NCI-H774 (cell line): ENCODE measurements around the gene OBP2A.
"Not testable (repeated sequence)": the region's sequence is repeated elsewhere in the genome, so short reads cannot be mapped to it uniquely, and the experiment has no call there.

ENCODE experiments used
- DNase-seq: peaks from one replicate; lab custom pipeline; 2025; lab: John Stamatoyannopoulos, UW

OBP2A gene

GRCh38 chr9:135512241-135512603, 33.7 kb upstream of the OBP2A start:
- no peak for DNase-seq

GRCh38 chr9:135512904-135513303, 33.0 kb upstream of the OBP2A start:
- DNase-seq: no peak

- DNase-seq: no peak
Observed at GRCh38 chr9:135513351-135513846, 32.5 kb upstream of the OBP2A start.

GRCh38 chr9:135513906-135514305, 32.0 kb upstream of the OBP2A start:
- not testable (repeated sequence) for DNase-seq

GRCh38 chr9:135514342-135515082, 31.4 kb upstream of the OBP2A start:
- DNase-seq: no peak

- no peak for DNase-seq
Observed at GRCh38 chr9:135515083-135515951, 30.6 kb upstream of the OBP2A start.

- no peak for DNase-seq
Observed at GRCh38 chr9:135516132-135516860, 29.6 kb upstream of the OBP2A start.

GRCh38 chr9:135517407-135517822, 28.5 kb upstream of the OBP2A start:
- DNase-seq: no peak

- DNase-seq: no peak
Observed at GRCh38 chr9:135519179-135519971, 26.6 kb upstream of the OBP2A start.

GRCh38 chr9:135520916-135521607, 24.9 kb upstream of the OBP2A start, which contains the start of gene LCN1:
TSS of gene LCN1 (plus strand) at chr9:135521440. CDS start at chr9:135521498, 58 bp downstream.
- no peak for DNase-seq

- no peak for DNase-seq
Observed at GRCh38 chr9:135521608-135522095, 24.3 kb upstream of the OBP2A start.

GRCh38 chr9:135522137-135522877, 23.6 kb upstream of the OBP2A start:
- DNase-seq: no peak

- no peak for DNase-seq
Observed at GRCh38 chr9:135522931-135523330, 23.0 kb upstream of the OBP2A start.

- no peak for DNase-seq
Observed at GRCh38 chr9:135523521-135524129, 22.3 kb upstream of the OBP2A start.

- DNase-seq: no peak
Observed at GRCh38 chr9:135524130-135524861, 21.6 kb upstream of the OBP2A start.

- no peak for DNase-seq
Observed at GRCh38 chr9:135525241-135526088, 20.5 kb upstream of the OBP2A start.

- DNase-seq: no peak
Observed at GRCh38 chr9:135526089-135526729, 19.7 kb upstream of the OBP2A start.
